Measurements from ENCODE around the gene ENDOD1.
"Not testable (repeated sequence)": the region's sequence is repeated elsewhere in the genome, so short reads cannot be mapped to it uniquely, and the experiment has no call there.

ENDOD1 gene

DNA sequence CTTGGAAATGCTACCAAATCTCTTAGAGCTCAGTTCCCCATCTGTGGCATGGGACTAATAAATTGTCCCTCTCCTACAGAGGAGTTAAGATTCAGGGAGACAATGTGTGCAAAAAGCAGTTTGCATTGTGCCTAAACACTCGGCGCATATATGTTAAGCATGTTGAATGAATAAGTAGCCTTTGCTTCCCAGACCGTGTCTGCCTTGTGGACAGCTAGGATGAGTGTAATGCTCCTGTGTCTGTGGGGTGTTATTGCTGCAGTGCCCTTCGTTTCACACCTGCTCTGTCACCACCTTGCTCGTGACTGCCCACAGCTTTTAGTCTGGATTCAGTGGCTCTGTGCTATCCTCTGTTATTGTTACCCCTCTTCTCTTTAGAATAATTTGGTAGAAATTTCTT is 14.1 kb downstream of the ENDOD1 start:
- TF ChIP-seq, protein P1, sequence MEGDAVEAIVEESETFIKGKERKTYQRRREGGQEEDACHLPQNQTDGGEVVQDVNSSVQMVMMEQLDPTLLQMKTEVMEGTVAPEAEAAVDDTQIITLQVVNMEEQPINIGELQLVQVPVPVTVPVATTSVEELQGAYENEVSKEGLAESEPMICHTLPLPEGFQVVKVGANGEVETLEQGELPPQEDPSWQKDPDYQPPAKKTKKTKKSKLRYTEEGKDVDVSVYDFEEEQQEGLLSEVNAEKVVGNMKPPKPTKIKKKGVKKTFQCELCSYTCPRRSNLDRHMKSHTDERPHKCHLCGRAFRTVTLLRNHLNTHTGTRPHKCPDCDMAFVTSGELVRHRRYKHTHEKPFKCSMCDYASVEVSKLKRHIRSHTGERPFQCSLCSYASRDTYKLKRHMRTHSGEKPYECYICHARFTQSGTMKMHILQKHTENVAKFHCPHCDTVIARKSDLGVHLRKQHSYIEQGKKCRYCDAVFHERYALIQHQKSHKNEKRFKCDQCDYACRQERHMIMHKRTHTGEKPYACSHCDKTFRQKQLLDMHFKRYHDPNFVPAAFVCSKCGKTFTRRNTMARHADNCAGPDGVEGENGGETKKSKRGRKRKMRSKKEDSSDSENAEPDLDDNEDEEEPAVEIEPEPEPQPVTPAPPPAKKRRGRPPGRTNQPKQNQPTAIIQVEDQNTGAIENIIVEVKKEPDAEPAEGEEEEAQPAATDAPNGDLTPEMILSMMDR (IDR thresholded peaks at IDR 0.05; ENCODE audit: low read depth, low read length): no peak
- no peak overlapping the region for H3K4me3 ChIP-seq (ENCODE audit: low read depth, low read length)

DNA sequence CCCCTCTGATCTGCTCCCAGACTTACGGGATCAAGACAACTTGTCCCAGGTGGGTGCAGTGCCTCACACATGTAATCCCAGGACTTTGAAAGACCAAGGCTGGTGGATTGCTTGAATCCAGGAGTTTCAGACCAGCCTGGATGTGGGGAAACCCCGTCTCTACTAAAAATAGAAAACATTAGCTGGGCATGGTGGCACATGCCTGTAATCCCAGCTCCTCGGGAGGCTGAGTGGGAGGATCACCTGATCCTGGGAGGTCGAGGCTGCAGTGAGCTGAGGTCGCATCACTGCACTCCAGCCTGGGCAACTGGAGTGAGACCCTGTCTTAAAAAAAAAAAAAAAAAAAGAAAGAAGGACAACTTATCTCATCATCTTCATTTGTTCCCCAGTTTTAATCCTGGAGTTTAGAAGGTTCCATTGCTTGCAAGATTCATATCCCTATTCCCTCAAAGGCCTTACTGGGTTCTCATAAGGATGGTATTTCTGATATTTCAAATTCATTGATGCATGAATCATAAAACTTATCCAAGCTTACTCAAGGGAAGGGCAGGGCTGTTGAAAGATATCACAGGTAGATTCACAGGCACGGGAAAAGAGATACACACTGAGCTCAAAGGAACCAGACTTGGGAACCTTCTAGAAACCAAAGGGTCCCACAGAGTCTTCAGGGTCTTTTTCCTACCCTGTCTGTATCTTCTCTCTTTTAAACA is 14.6 kb downstream of the ENDOD1 start:
- TF ChIP-seq, protein P1 (IDR thresholded peaks at IDR 0.05; ENCODE audit: low read depth, low read length): no peak
- no peak overlapping the region for H3K4me3 ChIP-seq (ENCODE audit: low read depth, low read length)

GRCh38 chr11:95104856-95105255 is 15.2 kb downstream of the ENDOD1 start:
- TF ChIP-seq, protein P1 (IDR thresholded peaks at IDR 0.05; ENCODE audit: low read depth, low read length): no peak
- H3K4me3 ChIP-seq (ENCODE audit: low read depth, low read length): no peak overlapping the region

DNA sequence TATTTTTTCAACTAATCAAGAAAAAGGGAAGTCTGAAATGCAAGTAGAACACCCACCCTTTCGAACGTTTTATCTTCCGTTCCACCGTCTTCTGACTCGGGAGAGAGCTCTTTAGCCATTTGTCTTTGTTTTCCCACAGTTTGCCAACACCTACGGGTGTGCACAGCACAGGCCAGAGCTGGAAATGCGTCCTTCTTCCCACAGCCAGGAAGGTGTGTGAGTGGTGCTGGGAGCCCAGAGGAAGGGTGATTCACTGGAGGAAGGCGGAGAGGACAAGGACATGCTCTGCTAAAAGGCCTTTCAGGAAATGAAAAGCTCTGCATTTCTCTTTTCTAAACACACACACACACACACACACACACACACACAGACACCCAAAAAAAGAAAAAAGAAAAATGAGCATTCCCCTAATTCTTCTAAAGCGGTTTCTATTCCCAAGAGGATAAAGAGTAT is 18.5 kb downstream of the ENDOD1 start:
- H3K4me3 ChIP-seq (ENCODE audit: low read depth, low read length): no peak overlapping the region

GRCh38 chr11:95108671-95109551 is 19.3 kb downstream of the ENDOD1 start:
- TF ChIP-seq, protein P1 (IDR thresholded peaks at IDR 0.05; ENCODE audit: low read depth, low read length): no peak
- H3K4me3 ChIP-seq (ENCODE audit: low read depth, low read length): no peak overlapping the region

More for the DNA sequence above, 18.5 kb downstream of the ENDOD1 start:
- TF ChIP-seq, protein P1 (IDR thresholded peaks at IDR 0.05; ENCODE audit: low read depth, low read length): no peak

DNA sequence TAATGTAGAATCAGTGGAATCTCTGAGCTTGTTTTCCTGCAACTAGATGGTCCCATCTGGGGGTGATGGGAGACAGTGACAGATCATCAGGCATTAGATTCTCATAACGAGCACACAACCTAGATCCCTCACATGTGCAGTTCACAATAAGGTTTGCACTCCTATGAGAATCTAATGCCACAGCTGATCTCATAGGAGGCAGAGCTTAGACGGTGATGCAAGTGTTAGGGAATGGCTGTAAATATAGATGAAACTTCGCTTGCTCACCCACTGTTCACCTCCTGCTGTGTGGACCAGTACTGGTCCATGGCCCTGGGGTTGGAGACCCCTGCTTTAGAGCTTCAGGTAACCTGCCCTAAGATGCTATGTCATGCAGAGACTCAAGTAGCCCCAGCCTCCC is 21.8 kb downstream of the ENDOD1 start:
- not testable (repeated sequence) for H3K4me3 ChIP-seq (ENCODE audit: low read depth, low read length)

- TF ChIP-seq, protein P1 (IDR thresholded peaks at IDR 0.05; ENCODE audit: low read depth, low read length): no peak
- no peak overlapping the region for H3K4me3 ChIP-seq (ENCODE audit: low read depth, low read length)
These were observed 22.4 kb downstream of the ENDOD1 start for GRCh38 chr11:95111923-95112540.
